PC-9 (cell line): ENCODE measurements around the gene STXBP5L.

Source experiments
- EZH2 ChIP-seq: fragments of 200-600 bp; sonication (generic); IDR thresholded peaks from 2 replicates; pipeline ENCODE4 v1.8.0; 2017; ENCODE audit warnings: antibody characterized with exemption, low read depth
- TF ChIP-seq, protein P1 (sequence below): fragments of 200-600 bp; sonication (generic); conservative IDR thresholded peaks from 2 replicates; pipeline ENCODE4 v1.6.1; 2017; ENCODE audit warnings: mixed run types, antibody characterized with exemption, mild to moderate bottlenecking, moderate library complexity

DNA sequence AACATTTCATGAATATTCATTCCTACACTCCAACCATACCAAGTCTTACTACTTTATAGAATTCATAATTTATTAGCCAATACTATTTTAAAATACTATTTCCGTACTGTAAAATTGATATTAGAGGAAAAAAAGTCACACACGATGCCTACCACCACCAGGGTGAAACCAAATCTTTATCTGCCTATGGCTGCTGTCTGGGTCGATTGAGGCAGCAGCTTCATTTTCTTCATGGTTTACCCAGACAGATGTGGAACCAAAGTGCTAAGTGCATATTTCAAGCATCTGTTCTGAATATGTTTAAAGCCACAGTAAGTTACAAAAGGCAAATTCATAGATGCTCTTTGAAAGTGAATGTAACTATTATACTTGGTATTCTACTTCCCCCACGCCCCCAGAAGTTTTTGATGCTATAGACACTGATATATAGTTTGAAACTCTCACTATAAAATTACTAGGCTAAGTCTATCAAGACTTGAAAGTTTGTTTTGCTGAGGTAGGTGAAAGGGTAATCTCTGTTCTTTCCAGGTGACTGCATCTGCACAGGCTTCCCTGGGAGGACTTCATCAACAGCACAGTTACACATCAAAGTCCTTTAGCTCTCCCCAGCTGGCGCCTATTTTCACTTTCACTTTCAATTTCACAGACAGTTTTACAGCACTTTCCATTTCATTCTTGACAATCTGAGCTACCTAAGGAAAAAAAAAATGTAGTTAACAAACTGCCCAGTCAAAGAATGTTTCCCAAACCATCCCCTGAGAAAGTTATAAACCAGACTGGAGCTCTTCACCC lies 523.9 kb downstream of the STXBP5L start:
- TF ChIP-seq, protein P1, sequence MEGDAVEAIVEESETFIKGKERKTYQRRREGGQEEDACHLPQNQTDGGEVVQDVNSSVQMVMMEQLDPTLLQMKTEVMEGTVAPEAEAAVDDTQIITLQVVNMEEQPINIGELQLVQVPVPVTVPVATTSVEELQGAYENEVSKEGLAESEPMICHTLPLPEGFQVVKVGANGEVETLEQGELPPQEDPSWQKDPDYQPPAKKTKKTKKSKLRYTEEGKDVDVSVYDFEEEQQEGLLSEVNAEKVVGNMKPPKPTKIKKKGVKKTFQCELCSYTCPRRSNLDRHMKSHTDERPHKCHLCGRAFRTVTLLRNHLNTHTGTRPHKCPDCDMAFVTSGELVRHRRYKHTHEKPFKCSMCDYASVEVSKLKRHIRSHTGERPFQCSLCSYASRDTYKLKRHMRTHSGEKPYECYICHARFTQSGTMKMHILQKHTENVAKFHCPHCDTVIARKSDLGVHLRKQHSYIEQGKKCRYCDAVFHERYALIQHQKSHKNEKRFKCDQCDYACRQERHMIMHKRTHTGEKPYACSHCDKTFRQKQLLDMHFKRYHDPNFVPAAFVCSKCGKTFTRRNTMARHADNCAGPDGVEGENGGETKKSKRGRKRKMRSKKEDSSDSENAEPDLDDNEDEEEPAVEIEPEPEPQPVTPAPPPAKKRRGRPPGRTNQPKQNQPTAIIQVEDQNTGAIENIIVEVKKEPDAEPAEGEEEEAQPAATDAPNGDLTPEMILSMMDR = no peak
- no peak for TF ChIP-seq EZH2
